Fibroblast of gingiva (primary cell): ENCODE data around the gene CAVIN1.
"Not testable (repeated sequence)": the region's sequence is repeated elsewhere in the genome, so short reads cannot be mapped to it uniquely, and the experiment has no call there.

Experiments
- DNase-seq: peaks from one replicate; pipeline ENCODE4 v3.0.0-alpha.2; 2011; ENCODE audit warnings: low read depth

The CAVIN1 gene

GRCh38 chr17:42378959-42379594, 44.0 kb downstream of the CAVIN1 start:
- peak; percentile 10 for DNase-seq

DNA sequence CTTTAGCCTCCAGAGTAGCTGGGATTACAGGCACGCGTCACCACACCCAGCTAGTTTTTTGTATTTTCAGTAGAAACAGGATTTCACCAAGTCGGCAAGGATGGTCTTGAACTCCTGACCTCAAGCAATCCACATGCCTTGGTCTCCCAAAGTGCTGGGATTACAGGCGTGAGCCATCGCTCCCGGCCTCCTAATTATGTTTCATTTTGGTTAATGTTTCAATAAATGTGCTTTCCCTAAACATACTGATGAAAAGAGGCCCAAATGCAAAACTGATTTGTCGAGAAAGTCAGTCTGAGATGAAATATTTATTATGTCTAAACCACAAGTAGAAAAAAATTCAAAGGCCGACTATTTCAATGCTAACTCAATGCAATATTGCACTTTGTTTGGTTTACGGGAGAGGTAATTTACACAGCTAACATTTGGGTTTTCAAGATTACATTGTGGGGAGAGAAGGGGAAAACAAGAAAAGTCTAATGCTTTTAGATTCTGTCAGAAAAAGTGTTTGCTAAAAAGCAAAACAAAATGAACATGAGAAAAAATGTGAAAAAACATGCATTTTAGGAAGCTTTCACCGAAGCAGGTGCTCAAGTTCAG, 44.6 kb downstream of the CAVIN1 start:
- DNase-seq: no peak

- no peak for DNase-seq
Observed at GRCh38 chr17:42373896-42374295, 49.2 kb downstream of the CAVIN1 start.

GRCh38 chr17:42372142-42372541, 50.9 kb downstream of the CAVIN1 start:
- DNase-seq: no peak

- not testable (repeated sequence) for DNase-seq
Observed at GRCh38 chr17:42368797-42369561, 54.1 kb downstream of the CAVIN1 start.

DNA sequence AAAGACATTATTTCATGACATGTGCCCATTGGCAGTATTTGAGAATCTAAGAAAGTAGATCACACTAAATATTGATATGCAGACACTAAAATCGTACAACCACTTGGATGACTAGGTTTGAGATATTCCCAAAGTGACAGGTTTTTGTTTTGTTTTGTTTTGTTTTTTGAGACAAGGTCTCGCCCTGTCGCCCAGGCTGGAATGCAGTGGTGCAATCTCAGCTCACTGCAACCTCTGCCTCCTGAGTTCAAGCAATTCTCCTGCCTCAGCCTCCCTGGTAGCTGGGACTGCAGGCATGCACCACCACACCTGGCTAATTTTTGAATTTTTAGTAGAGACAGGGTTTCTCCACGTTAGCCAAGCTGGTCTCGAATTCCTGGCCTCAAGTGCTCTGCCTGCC, 54.7 kb downstream of the CAVIN1 start:
- DNase-seq: not testable (repeated sequence)

DNA sequence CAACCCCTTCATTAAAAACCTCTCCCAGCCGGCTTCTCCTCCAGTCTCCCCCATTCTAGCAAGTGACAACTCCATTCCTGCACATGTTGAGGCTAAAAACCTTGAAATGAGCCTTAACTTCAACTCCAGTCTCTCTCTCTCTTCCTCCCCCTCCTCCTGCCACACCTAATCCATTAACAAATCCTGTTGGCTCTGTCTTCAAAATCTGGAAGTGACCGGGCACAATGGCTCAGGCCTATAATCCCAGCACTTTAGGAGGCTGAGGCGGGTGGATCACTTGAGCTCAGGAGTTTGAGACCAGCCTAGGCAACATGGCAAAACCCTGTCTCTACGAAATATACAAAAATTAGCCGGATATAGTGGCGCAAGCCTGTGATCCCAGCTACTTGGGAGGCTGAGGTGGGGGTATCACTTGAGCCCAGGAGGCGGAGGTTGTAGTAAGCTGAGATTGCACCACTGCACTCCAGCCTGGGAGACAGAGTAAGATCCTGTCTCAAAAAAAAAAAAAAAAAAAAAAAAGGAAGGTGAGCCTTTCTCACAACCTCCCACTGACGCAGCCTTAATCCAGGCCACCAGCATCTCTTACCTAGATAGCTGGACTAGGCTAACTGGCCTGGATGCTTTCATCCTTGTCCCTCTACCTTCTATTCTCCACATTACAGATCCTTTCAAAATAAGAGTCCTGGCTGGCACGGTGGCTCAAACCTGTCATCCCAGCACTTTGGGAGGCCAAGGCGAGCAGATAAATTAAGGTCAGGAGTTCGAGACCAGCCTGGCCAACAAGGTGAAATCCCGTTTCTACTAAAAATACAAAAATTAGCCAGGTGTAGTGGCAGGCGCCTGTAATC, 56.7 kb downstream of the CAVIN1 start:
- DNase-seq: not testable (repeated sequence)

DNA sequence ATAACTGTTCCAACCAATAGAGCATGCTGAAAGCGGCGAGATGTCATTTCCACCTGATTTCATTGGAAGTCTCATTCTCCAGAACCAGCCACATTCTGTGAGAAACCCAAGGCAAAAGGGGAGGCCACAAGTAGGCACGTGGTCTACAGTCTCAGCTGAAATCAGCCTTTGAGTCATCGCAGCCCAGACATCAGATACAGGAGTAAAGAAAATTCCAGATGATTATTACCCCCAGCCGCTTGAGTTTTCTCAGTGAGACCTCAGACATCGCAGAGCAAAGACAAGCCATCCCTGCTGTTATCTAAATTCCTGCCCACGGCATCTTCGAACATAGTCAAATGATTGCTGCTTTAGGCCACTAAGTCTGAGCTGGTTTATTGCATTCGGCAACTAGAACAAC, 57.9 kb downstream of the CAVIN1 start:
- peak; percentile 45 for DNase-seq

DNA sequence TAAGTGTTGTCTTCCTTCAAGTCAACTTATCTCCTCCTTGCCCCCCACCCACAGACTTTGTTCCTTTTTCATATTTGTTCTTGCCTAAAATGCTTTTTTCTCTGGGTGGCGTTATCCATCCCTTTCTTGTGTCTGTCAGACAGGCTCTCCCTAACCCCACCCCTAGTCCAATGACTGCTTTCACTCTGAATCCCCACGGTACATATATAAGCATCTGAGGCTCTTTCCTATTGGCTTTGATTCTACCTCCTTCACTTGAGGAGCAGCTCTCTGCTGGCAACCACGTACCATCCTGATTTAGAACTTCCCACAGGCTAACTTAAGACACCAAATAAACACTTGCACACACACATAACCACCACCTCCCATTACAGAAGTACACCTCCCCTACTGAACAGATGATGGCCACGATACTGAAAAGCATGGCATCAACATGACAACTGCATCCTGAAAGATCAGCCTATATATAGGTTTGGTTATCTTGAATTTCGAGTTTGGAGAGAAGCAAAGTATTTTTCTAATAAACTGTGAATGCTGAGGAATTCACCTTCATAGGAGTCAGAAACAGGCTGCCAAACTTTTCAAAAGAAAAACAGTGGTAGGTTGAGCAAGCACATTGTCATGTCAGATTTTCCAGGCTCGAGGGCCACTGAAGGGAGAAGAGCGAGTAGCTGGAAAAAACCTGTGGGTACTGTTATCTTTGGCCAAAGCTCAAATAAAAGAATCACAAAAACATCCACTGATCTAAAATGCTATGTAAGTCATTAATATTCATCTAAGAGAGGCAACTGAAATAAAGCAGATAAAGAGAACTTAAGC, 59.1 kb downstream of the CAVIN1 start:
- peak; percentile 76 for DNase-seq

- no peak for DNase-seq
Observed at GRCh38 chr17:42363231-42363630, 59.8 kb downstream of the CAVIN1 start.

- peak; percentile 17 for DNase-seq
Observed at GRCh38 chr17:42362245-42362961, 60.7 kb downstream of the CAVIN1 start.

GRCh38 chr17:42361781-42362186, 61.3 kb downstream of the CAVIN1 start:
- DNase-seq: peak; percentile 8

- peak; percentile 55 for DNase-seq
Observed at GRCh38 chr17:42360388-42360787, 62.7 kb downstream of the CAVIN1 start.

DNA sequence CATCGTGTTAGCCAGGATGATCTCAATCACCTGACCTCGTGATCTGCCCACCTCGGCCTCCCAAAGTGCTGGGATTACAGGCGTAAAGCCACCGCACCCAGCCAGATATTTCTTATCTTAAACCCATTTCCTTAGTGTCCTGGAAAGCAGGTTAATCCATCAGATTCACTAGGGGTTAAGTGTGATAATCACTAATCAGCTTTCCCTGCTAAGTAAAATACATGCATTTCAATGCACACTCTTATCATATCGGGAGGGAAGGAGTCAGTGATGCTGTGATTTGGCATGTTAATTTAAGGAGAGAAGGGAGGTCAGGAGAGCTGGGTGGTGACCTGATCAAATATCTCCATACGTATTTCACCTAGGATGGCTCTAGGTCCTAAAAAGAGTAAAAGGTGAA, 63.9 kb downstream of the CAVIN1 start:
- no peak for DNase-seq

- DNase-seq: no peak
Observed at GRCh38 chr17:42358434-42358833, 64.6 kb downstream of the CAVIN1 start.

DNA sequence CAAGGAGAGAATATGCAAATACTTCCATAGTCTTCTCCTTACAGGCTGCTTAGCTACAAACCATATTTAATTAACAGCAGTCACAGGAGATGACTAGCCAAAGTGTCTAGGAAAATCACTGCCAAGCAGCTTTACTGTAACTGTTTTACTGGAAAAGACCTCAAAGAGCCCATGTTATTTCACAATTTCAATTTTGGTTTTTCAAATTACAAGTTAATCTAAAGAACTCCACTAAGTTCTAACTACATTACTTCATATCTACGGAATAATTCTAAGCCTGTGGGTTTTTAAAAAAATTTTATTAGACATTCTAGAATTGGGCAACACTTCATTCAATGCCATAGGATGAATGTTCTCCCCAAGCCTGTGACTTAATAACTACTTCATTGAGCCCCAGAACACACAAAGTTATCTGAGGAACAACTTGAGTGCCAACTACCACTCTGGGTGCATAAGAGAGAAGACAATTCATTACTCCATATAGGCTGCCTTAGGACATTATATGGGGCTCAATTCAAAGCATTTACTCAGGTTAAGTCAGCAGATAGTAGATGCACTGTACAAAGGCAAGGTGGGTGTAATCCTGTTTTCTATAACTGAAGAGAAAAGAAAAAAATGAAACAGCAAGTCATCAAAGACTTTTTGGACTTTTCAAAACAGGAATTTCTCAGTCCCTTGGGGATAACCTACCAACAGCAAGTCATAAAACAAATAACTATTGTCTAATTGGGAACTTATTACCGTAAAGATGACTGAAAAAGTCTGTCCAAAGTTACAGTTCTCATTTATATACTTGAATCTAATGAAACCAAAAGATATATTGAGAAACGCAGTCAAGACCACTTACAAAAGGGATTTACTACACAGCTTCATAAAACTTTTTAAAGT, 67.9 kb downstream of the CAVIN1 start:
- DNase-seq: peak; percentile 87
